ENCODE data around the gene SOCS3. TPM values are rescaled to one million over a fixed set of nuclear protein-coding genes. Genes with fewer than 3 reads are reported as not detected.

Gene SOCS3
- total RNA-seq, 4 donors from 2014 or later: 12.5 to 45.0 (median 13.0) TPM

- intact Hi-C loops (cut with DNase I; ENCODE audit: low total_unique reads): no loop called here
- 70% methylated on average over 9 of the region's 9 CpGs for WGBS, 2 donors
- no peak for DNase-seq (ENCODE audit: low spot score in 2 of 2)
Observed at GRCh38 chr17:78348055-78348770, 11.7 kb downstream of the SOCS3 start.

GRCh38 chr17:78347453-78347852, 12.4 kb downstream of the SOCS3 start:
- 86 to 89% methylated on average over 3 of the region's 3 CpGs for WGBS, 2 donors
- no peak for TF ChIP-seq POLR2A (IDR thresholded peaks at IDR 0.05)
- TF ChIP-seq CTCF (IDR thresholded peaks at IDR 0.05): no peak
- H3K4me3 ChIP-seq (ENCODE audit: low read depth, poor library complexity, severe bottlenecking): no peak overlapping the region
- DNase-seq (ENCODE audit: low spot score in 2 of 2): no peak
- intact Hi-C loops (cut with DNase I; ENCODE audit: low total_unique reads): no loop called here

More at GRCh38 chr17:78348055-78348770, 11.7 kb downstream of the SOCS3 start:
- TF ChIP-seq POLR2A (IDR thresholded peaks at IDR 0.05): no peak
- TF ChIP-seq CTCF (IDR thresholded peaks at IDR 0.05): no peak
- no peak overlapping the region for H3K4me3 ChIP-seq (ENCODE audit: low read depth, poor library complexity, severe bottlenecking)

- intact Hi-C loops (cut with DNase I; ENCODE audit: low total_unique reads): no loop called here
- no peak overlapping the region for H3K4me3 ChIP-seq (ENCODE audit: low read depth, poor library complexity, severe bottlenecking)
- TF ChIP-seq POLR2A (IDR thresholded peaks at IDR 0.05) (no peak), CTCF (IDR thresholded peaks at IDR 0.05) (no peak)
- WGBS, 2 donors: 64 to 73% methylated on average over 13 of the region's 13 CpGs
- no peak for DNase-seq (ENCODE audit: low spot score in 2 of 2)
Observed at GRCh38 chr17:78346605-78347250, 13.1 kb downstream of the SOCS3 start.

- 83 to 88% methylated on average over 10 of the region's 10 CpGs for WGBS, 2 donors
- intact Hi-C loops (cut with DNase I; ENCODE audit: low total_unique reads): no loop called here
- TF ChIP-seq POLR2A (IDR thresholded peaks at IDR 0.05) (no peak), CTCF (IDR thresholded peaks at IDR 0.05) (no peak)
- no peak for DNase-seq (ENCODE audit: low spot score in 2 of 2)
- H3K4me3 ChIP-seq (ENCODE audit: low read depth, poor library complexity, severe bottlenecking): no peak overlapping the region
Observed at GRCh38 chr17:78345791-78346494, 13.9 kb downstream of the SOCS3 start.

GRCh38 chr17:78345172-78345571, 14.7 kb downstream of the SOCS3 start:
- TF ChIP-seq CTCF (IDR thresholded peaks at IDR 0.05): no peak
- TF ChIP-seq POLR2A (IDR thresholded peaks at IDR 0.05): no peak
- no peak for DNase-seq (ENCODE audit: low spot score in 2 of 2)
- H3K4me3 ChIP-seq (ENCODE audit: low read depth, poor library complexity, severe bottlenecking): no peak overlapping the region
- intact Hi-C loops (cut with DNase I; ENCODE audit: low total_unique reads): no loop called here
- WGBS, 2 donors: 85 to 88% methylated on average over 8 of the region's 8 CpGs

Measured in lower leg skin (tissue), 4 donors.